MCF 10A (cell line): ENCODE data around the gene S100A6. TPM values are rescaled to one million over a fixed set of nuclear protein-coding genes. Genes with fewer than 3 reads are reported as not detected.
"Not testable (repeated sequence)": the region's sequence is repeated elsewhere in the genome, so short reads cannot be mapped to it uniquely, and the experiment has no call there.

Source experiments
- BruUV-seq: library from RNA; stranded (reverse); fragments of 400-500 nt; replicated peaks from 2 replicates; lab custom pipeline; 2021; lab: Mats Ljungman, UMichigan
- CTCF ChIA-PET: fragments of 300-600 bp; sonication (Branson Sonifier 250); formaldehyde crosslinking; extraction: SDS; loops from one replicate; lab custom pipeline; 2021; ENCODE audit warnings: antibody characterized with exemption, inconsistent platforms; lab: Yijun Ruan, JAX
- POLR2A ChIA-PET: fragments of 300-600, 350-650 bp; sonication (Branson Sonifier 250); formaldehyde crosslinking; extraction: SDS; loops from one replicate; lab custom pipeline; 2020; ENCODE audit warnings: antibody characterized with exemption, inconsistent platforms; lab: Yijun Ruan, JAX
- DNase-seq: peaks from one replicate; pipeline ENCODE4 v3.0.0-alpha.2; 2018; ENCODE audit not compliant: unreplicated experiment
- H3K27ac Mint-ChIP-seq: one replicate; pipeline ENCODE4 v1.8.0; 2022; ENCODE audit warnings: mild to moderate bottlenecking, low read depth, mixed read lengths; ENCODE audit not compliant: unreplicated experiment
- H3K27me3 Mint-ChIP-seq: one replicate; pipeline ENCODE4 v1.8.0; 2022; ENCODE audit warnings: mixed read lengths; ENCODE audit not compliant: insufficient read depth, unreplicated experiment
- H3K36me3 Mint-ChIP-seq: one replicate; pipeline ENCODE4 v1.8.0; 2022; ENCODE audit warnings: mild to moderate bottlenecking, moderate library complexity, mixed read lengths; ENCODE audit not compliant: insufficient read depth, unreplicated experiment
- H3K4me1 Mint-ChIP-seq: one replicate; pipeline ENCODE4 v1.8.0; 2022; ENCODE audit warnings: mixed read lengths; ENCODE audit not compliant: insufficient read depth, unreplicated experiment
- H3K4me3 Mint-ChIP-seq: one replicate; pipeline ENCODE4 v1.8.0; 2022; ENCODE audit warnings: mild to moderate bottlenecking, moderate library complexity, mixed read lengths; ENCODE audit not compliant: unreplicated experiment
- H3K9me3 Mint-ChIP-seq: one replicate; pipeline ENCODE4 v1.8.0; 2022; ENCODE audit warnings: mixed read lengths; ENCODE audit not compliant: unreplicated experiment
- intact Hi-C: fragments of 100-400 bp; cut with micrococcal nuclease; formaldehyde crosslinking; loops from 2 replicates; pipeline ENCODE4 v1.14.1; 2022
- total RNA-seq: library from RNA; stranded (reverse); gene quantifications from 2 replicates; pipeline ENCODE4 v1.2.3, GENCODE V29; 2022
- TF ChIP-seq, protein P1 (sequence below): fragments of 200-600 bp; IDR thresholded peaks from one replicate; pipeline ENCODE4 v1.8.0; 2022; ENCODE audit warnings: antibody characterized with exemption, mild to moderate bottlenecking; ENCODE audit not compliant: unreplicated experiment

Gene S100A6
- total RNA-seq, 1 experiment from 2014 or later: 2,571 TPM

- ChIA-PET CTCF (interaction anchor here (0.6 to 3.4 kb wide), 17 partner anchors 9 to 1947 kb away, joined by 3 to 15 read pairs (median 4); partner anchors contain the start of genes CHTOP, S100A13 and S100A16), POLR2A (interaction anchor here (0.8 to 2.4 kb wide), 13 partner anchors 10 to 152 kb away, joined by 3 to 12 read pairs (median 4); partner anchors contain the start of genes S100A14 and S100A16)
- intact Hi-C loops: no loop called here
- Mint-ChIP-seq H3K27me3 (no peaks in the 10 kb centered on the region), H3K4me3 (no peak overlapping the region), H3K9me3 (no peaks in the 10 kb centered on the region), H3K4me1 (peaks cover 27% of the 10 kb centered on the region), H3K36me3 (no peaks in the 10 kb centered on the region), H3K27ac (no peak overlapping the region)
- BruUV-seq: no TSS peak
- DNase-seq: no peak
- TF ChIP-seq, protein P1, sequence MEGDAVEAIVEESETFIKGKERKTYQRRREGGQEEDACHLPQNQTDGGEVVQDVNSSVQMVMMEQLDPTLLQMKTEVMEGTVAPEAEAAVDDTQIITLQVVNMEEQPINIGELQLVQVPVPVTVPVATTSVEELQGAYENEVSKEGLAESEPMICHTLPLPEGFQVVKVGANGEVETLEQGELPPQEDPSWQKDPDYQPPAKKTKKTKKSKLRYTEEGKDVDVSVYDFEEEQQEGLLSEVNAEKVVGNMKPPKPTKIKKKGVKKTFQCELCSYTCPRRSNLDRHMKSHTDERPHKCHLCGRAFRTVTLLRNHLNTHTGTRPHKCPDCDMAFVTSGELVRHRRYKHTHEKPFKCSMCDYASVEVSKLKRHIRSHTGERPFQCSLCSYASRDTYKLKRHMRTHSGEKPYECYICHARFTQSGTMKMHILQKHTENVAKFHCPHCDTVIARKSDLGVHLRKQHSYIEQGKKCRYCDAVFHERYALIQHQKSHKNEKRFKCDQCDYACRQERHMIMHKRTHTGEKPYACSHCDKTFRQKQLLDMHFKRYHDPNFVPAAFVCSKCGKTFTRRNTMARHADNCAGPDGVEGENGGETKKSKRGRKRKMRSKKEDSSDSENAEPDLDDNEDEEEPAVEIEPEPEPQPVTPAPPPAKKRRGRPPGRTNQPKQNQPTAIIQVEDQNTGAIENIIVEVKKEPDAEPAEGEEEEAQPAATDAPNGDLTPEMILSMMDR: no peak
Observed at GRCh38 chr1:153577138-153577537, 41.3 kb upstream of the S100A6 start.

DNA sequence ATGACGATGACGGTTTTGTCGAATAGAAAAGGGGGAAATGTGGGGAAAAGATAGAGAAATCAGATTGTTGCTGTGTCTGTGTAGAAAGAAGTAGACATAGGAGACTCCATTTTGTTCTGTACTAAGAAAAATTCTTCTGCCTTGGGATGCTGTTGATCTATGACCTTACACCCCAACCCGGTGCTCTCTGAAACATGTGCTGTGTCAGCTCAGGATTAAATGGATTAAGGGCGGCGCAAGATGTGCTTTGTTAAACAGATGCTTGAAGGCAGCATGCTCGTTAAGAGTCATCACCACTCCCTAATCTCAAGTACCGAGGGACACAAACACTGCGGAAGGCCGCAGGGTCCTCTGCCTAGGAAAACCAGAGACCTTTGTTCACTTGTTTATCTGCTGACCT is 39.7 kb upstream of the S100A6 start:
- intact Hi-C loops, BruUV-seq, H3K9me3 Mint-ChIP-seq, H3K36me3 Mint-ChIP-seq, H3K27ac Mint-ChIP-seq, H3K27me3 Mint-ChIP-seq, H3K4me3 Mint-ChIP-seq, DNase-seq: not testable (repeated sequence)
- POLR2A ChIA-PET: interaction anchor here (0.8 to 1.5 kb wide), 5 partner anchors 35 to 310 kb away, joined by 3 to 5 read pairs (median 4); partner anchors contain the start of genes CHTOP, S100A16 and SNAPIN
- H3K4me1 Mint-ChIP-seq: peaks cover 31% of the 10 kb centered on the region
- CTCF ChIA-PET: interaction anchor here (0.6 to 3.4 kb wide), 7 partner anchors 7 to 403 kb away, joined by 3 to 15 read pairs (median 3); partner anchors contain the start of gene S100A16

- H3K27me3 Mint-ChIP-seq: not testable (repeated sequence)
Observed at GRCh38 chr1:153575081-153575491, 39.3 kb upstream of the S100A6 start.

DNA sequence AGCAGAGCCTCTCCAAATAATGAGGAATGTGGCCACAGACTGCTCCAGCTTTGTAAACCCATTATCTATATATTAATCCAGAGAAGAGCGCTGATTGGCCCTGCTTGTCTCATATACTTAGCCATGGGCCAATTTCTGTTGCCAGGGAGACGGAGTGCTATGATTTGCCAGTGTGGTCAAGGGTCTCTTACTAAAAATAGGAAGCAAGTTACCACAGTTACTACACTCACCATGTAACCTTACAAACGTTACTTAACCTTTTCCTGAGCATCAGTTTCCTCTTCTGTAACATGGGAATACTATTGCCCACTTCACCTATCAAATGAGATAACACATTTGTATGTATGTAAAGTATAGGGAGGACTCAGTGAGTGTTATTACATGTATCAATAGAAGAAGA is 37.6 kb upstream of the S100A6 start:
- no peak for DNase-seq
- BruUV-seq: no TSS peak
- Mint-ChIP-seq H3K27me3 (no peaks in the 10 kb centered on the region), H3K4me1 (peaks cover 33% of the 10 kb centered on the region), H3K36me3 (no peaks in the 10 kb centered on the region), H3K27ac (peak overlapping the region; percentile 67), H3K9me3 (no peaks in the 10 kb centered on the region), H3K4me3 (no peak overlapping the region)
- TF ChIP-seq, protein P1: no peak
- intact Hi-C loops: loop anchor here (2.0 kb wide), 1 partner anchor 35 kb away; no protein-coding TSS in a partner anchor
- ChIA-PET CTCF (interaction anchor here (0.6 to 7.5 kb wide), 38 partner anchors 8 to 413 kb away, joined by 3 to 379 read pairs (median 10); partner anchors contain the start of genes CHTOP, ILF2, PGLYRP4 and RAB13), POLR2A (interaction anchor here (0.7 to 7.1 kb wide), 24 partner anchors 8 to 417 kb away, joined by 3 to 476 read pairs (median 7); partner anchors contain the start of genes CHTOP, ILF2, RAB13 and RPS27)

More at GRCh38 chr1:153575081-153575491, 39.3 kb upstream of the S100A6 start:
- intact Hi-C loops, H3K9me3 Mint-ChIP-seq, BruUV-seq, H3K36me3 Mint-ChIP-seq, H3K27ac Mint-ChIP-seq, H3K4me3 Mint-ChIP-seq, DNase-seq: not testable (repeated sequence)
- ChIA-PET POLR2A (interaction anchor here (1.2 to 1.5 kb wide), 2 partner anchors 59 to 84 kb away, joined by 3 to 4 read pairs; partner anchors contain the start of genes CHTOP and SNAPIN), CTCF (interaction anchor here (1.0 to 3.4 kb wide), 3 partner anchors 10 to 64 kb away, joined by 3 to 15 read pairs (median 4); no protein-coding TSS in a partner anchor)
- peaks cover 31% of the 10 kb centered on the region for H3K4me1 Mint-ChIP-seq
